Measurements from ENCODE around the gene KRT15.

GRCh38 chr17:41538565-41538991, 19.9 kb upstream of the KRT15 start:
- TF ChIP-seq, protein P1, sequence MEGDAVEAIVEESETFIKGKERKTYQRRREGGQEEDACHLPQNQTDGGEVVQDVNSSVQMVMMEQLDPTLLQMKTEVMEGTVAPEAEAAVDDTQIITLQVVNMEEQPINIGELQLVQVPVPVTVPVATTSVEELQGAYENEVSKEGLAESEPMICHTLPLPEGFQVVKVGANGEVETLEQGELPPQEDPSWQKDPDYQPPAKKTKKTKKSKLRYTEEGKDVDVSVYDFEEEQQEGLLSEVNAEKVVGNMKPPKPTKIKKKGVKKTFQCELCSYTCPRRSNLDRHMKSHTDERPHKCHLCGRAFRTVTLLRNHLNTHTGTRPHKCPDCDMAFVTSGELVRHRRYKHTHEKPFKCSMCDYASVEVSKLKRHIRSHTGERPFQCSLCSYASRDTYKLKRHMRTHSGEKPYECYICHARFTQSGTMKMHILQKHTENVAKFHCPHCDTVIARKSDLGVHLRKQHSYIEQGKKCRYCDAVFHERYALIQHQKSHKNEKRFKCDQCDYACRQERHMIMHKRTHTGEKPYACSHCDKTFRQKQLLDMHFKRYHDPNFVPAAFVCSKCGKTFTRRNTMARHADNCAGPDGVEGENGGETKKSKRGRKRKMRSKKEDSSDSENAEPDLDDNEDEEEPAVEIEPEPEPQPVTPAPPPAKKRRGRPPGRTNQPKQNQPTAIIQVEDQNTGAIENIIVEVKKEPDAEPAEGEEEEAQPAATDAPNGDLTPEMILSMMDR (IDR thresholded peaks at IDR 0.05): no peak
- no peak for TF ChIP-seq POLR2A (IDR thresholded peaks at IDR 0.05)
